Measurements from ENCODE around the gene E2F2. TPM values are rescaled to one million over a fixed set of nuclear protein-coding genes. Genes with fewer than 3 reads are reported as not detected.

Gene E2F2
- total and polyA plus RNA-seq, 2 of the 4 experiments (the other 2 are of a cell fraction) = 0.36 to 0.51 TPM

DNA sequence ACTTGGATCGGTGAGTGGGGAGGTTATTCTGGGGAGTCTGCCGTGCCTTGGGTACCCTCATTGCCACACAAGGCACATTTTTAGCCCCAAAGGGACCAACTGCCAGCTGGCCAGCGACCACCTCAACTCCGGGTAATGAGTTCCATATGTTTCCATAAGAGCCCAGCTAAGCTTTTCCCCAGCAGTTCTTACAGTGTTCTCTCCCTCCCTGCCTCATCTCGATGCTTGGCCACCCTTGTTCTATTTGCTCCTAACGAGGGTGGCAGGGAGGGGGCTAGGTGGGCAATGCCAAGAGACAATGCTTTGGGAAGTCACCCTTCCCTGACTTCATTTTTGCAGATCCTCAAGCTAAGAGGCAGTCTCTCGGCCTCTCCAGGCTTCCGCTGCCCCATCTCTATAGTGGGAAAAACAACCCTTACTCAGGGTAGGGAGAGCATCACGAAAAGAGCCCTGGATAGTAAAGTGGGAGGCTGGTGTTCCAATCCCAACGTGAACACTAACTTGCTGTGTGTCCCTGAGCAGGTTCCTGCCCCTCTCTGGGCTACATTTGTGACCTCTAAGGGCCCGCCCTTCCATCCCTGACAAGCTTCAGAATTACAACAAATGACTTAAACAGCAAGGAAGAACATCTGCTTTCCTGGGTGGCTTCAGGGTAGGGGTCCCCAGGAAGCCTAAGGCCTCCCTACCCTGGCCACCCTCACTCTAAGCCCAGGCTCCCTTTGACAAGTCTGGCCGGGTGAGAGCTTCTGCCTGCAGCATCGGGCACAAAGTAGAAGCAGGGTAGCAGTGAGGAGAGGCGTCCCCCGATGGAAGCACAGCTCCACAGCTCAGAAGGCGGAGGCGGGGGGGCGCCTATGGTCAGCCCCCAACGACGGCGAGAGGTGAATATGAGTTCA lies 22.4 kb upstream of the E2F2 start:
- in situ Hi-C loops (cut with MboI; ENCODE audit: low sequenced_read_pairs) = no loop called here
- intact Hi-C loops (cut with micrococcal nuclease) = no loop called here
- H2AK5ac ChIP-seq (ENCODE audit: low read depth, low read length) = peak overlapping the region; percentile 99
- no CpG with 5 or more reads among the region's 21 CpGs for WGBS, 2 experiments (ENCODE audit: extremely low coverage in 2 of 2, insufficient read length in 1 of 2)
- H3K27me3 ChIP-seq (ENCODE audit: control insufficient read depth, insufficient read depth, low read length) = no peaks in the 10 kb centered on the region
- H3K56ac ChIP-seq (ENCODE audit: extremely low read depth, insufficient read depth, low read length) = peak overlapping the region; percentile 97
- BruUV-seq (replicated peaks) = no TSS peak
- H3K9me1 ChIP-seq (ENCODE audit: insufficient read depth, low read length) = 0 out of 2 replicates have a peak, but pooled peaks cover 3% of the 10 kb centered on the region
- peaks cover 21% of the 10 kb centered on the region for H3K4me1 ChIP-seq (ENCODE audit: control insufficient read depth, insufficient read depth, low read length)
- H3K9ac ChIP-seq (ENCODE audit: low read depth, low read length) = peak overlapping the region; percentile 73
- H4K20me1 ChIP-seq (ENCODE audit: insufficient read depth, low read length) = peaks cover 34% of the 10 kb centered on the region
- H3K27ac ChIP-seq (ENCODE audit: insufficient read depth, low read length) = peak overlapping the region; percentile 86
- H2AK9ac ChIP-seq (replicated peaks; ENCODE audit: low read depth, low read length, poor library complexity) = peak overlapping the region; percentile 73
- CTCF ChIA-PET = interaction anchor here (9.4 kb wide), 1 partner anchor 83 kb away, joined by 67 read pairs; no protein-coding TSS in a partner anchor
- no peak overlapping the region for H3K4me2 ChIP-seq (ENCODE audit: low read depth, low read length)
- peaks cover 0 to 35% of the 10 kb centered on the region in 2 experiments; a peak in 3 of 4 replicates for H3K79me1 ChIP-seq (ENCODE audit: low read depth in 1 of 2, low read length in 2 of 2)
- peak overlapping the region; percentile 79 for H2BK15ac ChIP-seq (ENCODE audit: low read depth, low read length)
- TF ChIP-seq ELK1 (IDR thresholded peaks at IDR 0.05; ENCODE audit: borderline replicate concordance, low read depth, low read length) (no peak), FOS (IDR thresholded peaks at IDR 0.05; ENCODE audit: low read depth, low read length) (no peak), POLR2A (IDR thresholded peaks at IDR 0.05; ENCODE audit: low read depth, low read length) (0 out of 2 replicates have a peak, but pooled peaks have one; percentile 27)
- peaks cover 12% of the 10 kb centered on the region for H3K36me3 ChIP-seq (ENCODE audit: control insufficient read depth, insufficient read depth, low read length)
- peak overlapping the region; percentile 99 for H3K4ac ChIP-seq (ENCODE audit: low read depth, low read length)
- H3K23ac ChIP-seq (ENCODE audit: low read depth, low read length) = peak overlapping the region; percentile 99
- peak overlapping the region; percentile 92 for H2BK5ac ChIP-seq (ENCODE audit: low read depth, low read length, poor library complexity, severe bottlenecking)
- H4K91ac ChIP-seq (ENCODE audit: insufficient read depth, low read depth, low read length) = peak overlapping the region; percentile 99
- H2BK20ac ChIP-seq (ENCODE audit: low read depth, low read length) = peak overlapping the region; percentile 96
- H4K5ac ChIP-seq (ENCODE audit: low read depth, low read length) = peak overlapping the region; percentile 96
- H2BK120ac ChIP-seq (ENCODE audit: low read depth, low read length) = peak overlapping the region; percentile 99
- POLR2A ChIA-PET (ENCODE audit: unreplicated experiment) = interaction anchor here (0.5 kb wide), 1 partner anchor 213 kb away, joined by 3 read pairs; no protein-coding TSS in a partner anchor
- ATAC-seq (ENCODE audit: low read depth) = no peak
- H3K18ac ChIP-seq (ENCODE audit: low read depth, low read length) = 0 out of 2 replicates have a peak overlapping the region, but pooled peaks have one; percentile 3
- H2AFZ ChIP-seq (replicated peaks; ENCODE audit: low read length, poor library complexity) = peak overlapping the region; percentile 89
- dilution Hi-C loops (cut with HindIII; ENCODE audit: low sequenced_read_pairs, unreplicated experiment) = no loop called here
- no peak for DNase-seq
- peak overlapping the region; percentile 98 for H3K14ac ChIP-seq (replicated peaks; ENCODE audit: low read depth, low read length)
- no peak overlapping the region for H3K4me3 ChIP-seq (ENCODE audit: insufficient read depth, low read depth, low read length)
- peak overlapping the region; percentile 95 to 96 for H4K8ac ChIP-seq (ENCODE audit: low read depth in 2 of 2, low read length in 2 of 2)
- no peaks in the 10 kb centered on the region for H3K9me3 ChIP-seq (ENCODE audit: control insufficient read depth, insufficient read depth, low read length)

Measured in IMR-90 (cell line).